CD14-positive monocyte (primary cell): ENCODE results near the gene SLC37A3. TPM values are rescaled to one million over a fixed set of nuclear protein-coding genes. Genes with fewer than 3 reads are reported as not detected.

Source experiments
- DNase-seq, 3 donors: peaks; one replicate each; pipeline ENCODE4 v3.0.0-alpha.2; 2011 to 2022
- H2AFZ ChIP-seq: 2 replicates; pipeline ENCODE4 v1.6.0; 2012; ENCODE audit warnings: mild to moderate bottlenecking, low read depth, low read length, inconsistent platforms; ENCODE audit not compliant: insufficient read depth, poor library complexity, severe bottlenecking
- H3K27ac ChIP-seq, 2 donors: 1 replicate in 1 of 2; 2 replicates in 1 of 2; pipeline ENCODE4 v1.5.1; 2012 to 2013; ENCODE audit warnings: low read length in 2 of 2, control low read depth in 1 of 2, inconsistent platforms in 1 of 2, low read depth in 1 of 2, mild to moderate bottlenecking in 1 of 2
- H3K27me3 ChIP-seq, 2 donors: one replicate each; pipeline versions ENCODE4 v1.6.0 to v1.6.1; 2011 to 2013; ENCODE audit warnings: low read length in 2 of 2; ENCODE audit not compliant: control insufficient read depth in 2 of 2, insufficient read depth in 2 of 2
- H3K36me3 ChIP-seq, 2 donors: replicated peaks in 1 of 2; 1 replicate in 1 of 2; 2 replicates in 1 of 2; pipeline versions ENCODE4 v1.5.1 to v1.6.1; 2012 to 2013; ENCODE audit warnings: low read length in 2 of 2, control low read depth in 1 of 2, inconsistent platforms in 1 of 2, mild to moderate bottlenecking in 1 of 2; ENCODE audit not compliant: insufficient read depth in 2 of 2, control insufficient read depth in 1 of 2
- H3K4me1 ChIP-seq, 2 donors: 1 replicate in 1 of 2; 2 replicates in 1 of 2; pipeline versions ENCODE4 v1.5.1 to v1.6.1; 2012 to 2013; ENCODE audit warnings: low read length in 2 of 2, control low read depth in 1 of 2, inconsistent platforms in 1 of 2, mild to moderate bottlenecking in 1 of 2, moderate library complexity in 1 of 2; ENCODE audit not compliant: insufficient read depth in 2 of 2, control insufficient read depth in 1 of 2
- H3K4me2 ChIP-seq: replicated peaks from 2 replicates; pipeline ENCODE3; 2012; ENCODE audit warnings: low read length, moderate library complexity, mild to moderate bottlenecking; ENCODE audit not compliant: poor library complexity, severe bottlenecking; ENCODE audit errors: extremely low read depth
- H3K4me3 ChIP-seq, 3 experiments: fragments of 200-600 bp in 1 of 3; sonication (generic) in 1 of 3; replicated peaks in 1 of 3; 1 replicate in 2 of 3; 2 replicates in 1 of 3; pipeline ENCODE4 v1.5.1; 2011 to 2013; ENCODE audit warnings: low read length in 3 of 3, mild to moderate bottlenecking in 3 of 3, control low read depth in 2 of 3, low read depth in 2 of 3, inconsistent platforms in 1 of 3, moderate library complexity in 1 of 3
- H3K79me2 ChIP-seq: 2 replicates; pipeline ENCODE4 v1.6.0; 2012; ENCODE audit warnings: mild to moderate bottlenecking, control low read depth, inconsistent platforms, low read length, moderate library complexity; ENCODE audit not compliant: insufficient read depth
- H3K9ac ChIP-seq: 2 replicates; pipeline ENCODE4 v1.6.0; 2017; ENCODE audit warnings: low read length, mild to moderate bottlenecking; ENCODE audit not compliant: insufficient read depth, poor library complexity, severe bottlenecking
- H3K9me3 ChIP-seq, 2 donors: replicated peaks in 1 of 2; 1 replicate in 1 of 2; 2 replicates in 1 of 2; pipeline versions ENCODE4 v1.5.1 to v1.6.1; 2012 to 2013; ENCODE audit warnings: low read length in 2 of 2, control low read depth in 1 of 2; ENCODE audit not compliant: control insufficient read depth in 1 of 2, insufficient read depth in 1 of 2
- H4K20me1 ChIP-seq: 2 replicates; pipeline ENCODE4 v1.6.0; 2012; ENCODE audit warnings: mild to moderate bottlenecking, low read length, control low read depth, moderate library complexity; ENCODE audit not compliant: insufficient read depth
- H3K27ac Mint-ChIP-seq, 7 donors: one replicate each; pipeline ENCODE4 v1.8.0; 2020; ENCODE audit warnings: mild to moderate bottlenecking in 7 of 7, mixed read lengths in 7 of 7, moderate library complexity in 6 of 7, inconsistent platforms in 2 of 7
- H3K27me3 Mint-ChIP-seq, 3 donors: one replicate each; pipeline ENCODE4 v1.8.0; 2021 to 2022; ENCODE audit warnings: low read depth in 3 of 3, mild to moderate bottlenecking in 3 of 3, mixed read lengths in 3 of 3, moderate library complexity in 3 of 3, inconsistent platforms in 1 of 3
- H3K36me3 Mint-ChIP-seq, 2 donors: one replicate each; pipeline ENCODE4 v1.8.0; 2020; ENCODE audit warnings: mixed read lengths in 2 of 2, inconsistent platforms in 1 of 2, mild to moderate bottlenecking in 1 of 2
- H3K4me1 Mint-ChIP-seq: one replicate; pipeline ENCODE4 v1.8.0; 2020; ENCODE audit warnings: mild to moderate bottlenecking, mixed read lengths
- H3K4me3 Mint-ChIP-seq, 2 donors: one replicate each; pipeline ENCODE4 v1.8.0; 2020; ENCODE audit warnings: mild to moderate bottlenecking in 2 of 2, mixed read lengths in 2 of 2, moderate library complexity in 1 of 2
- H3K9me3 Mint-ChIP-seq, 7 donors: one replicate each; pipeline ENCODE4 v1.8.0; 2020 to 2022; ENCODE audit warnings: mixed read lengths in 7 of 7, mild to moderate bottlenecking in 6 of 7, moderate library complexity in 6 of 7, inconsistent platforms in 2 of 7
- WGBS: methylation state at CpG from one replicate; pipeline ENCODE4 v1.1.5; 2013; ENCODE audit warnings: missing lambda C conversion rate; ENCODE audit not compliant: insufficient coverage; 5-methylcytosine and 5-hydroxymethylcytosine counted together
- intact Hi-C, 2 donors: fragments of 100-400 bp; cut with micrococcal nuclease; formaldehyde crosslinking; loops; one replicate each; pipeline versions ENCODE4 v1.15.0 to v1.15.1; 2023
- polyA plus RNA-seq, 3 donors: library from polyadenylated mRNA; depleted of rRNA in 1 of 3; unstranded in 2 of 3; stranded (reverse) in 1 of 3; fragments of 300-500 nt in 2 of 3; fragments of >200 nt in 1 of 3; fragmentation: Illumina TruSeq in 2 of 3; gene quantifications; 1 replicate in 2 of 3; 2 replicates in 1 of 3; pipeline ENCODE4 v1.2.3, GENCODE V29; 2012 to 2021
- TF ChIP-seq, protein P1 (sequence below): fragments of 200-600 bp; IDR thresholded peaks from one replicate; pipeline ENCODE4 v1.8.0; 2022; ENCODE audit warnings: antibody characterized with exemption, mild to moderate bottlenecking

The SLC37A3 gene
- polyA plus RNA-seq, 3 donors: 3.1 to 26.1 (median 5.2) TPM

DNA sequence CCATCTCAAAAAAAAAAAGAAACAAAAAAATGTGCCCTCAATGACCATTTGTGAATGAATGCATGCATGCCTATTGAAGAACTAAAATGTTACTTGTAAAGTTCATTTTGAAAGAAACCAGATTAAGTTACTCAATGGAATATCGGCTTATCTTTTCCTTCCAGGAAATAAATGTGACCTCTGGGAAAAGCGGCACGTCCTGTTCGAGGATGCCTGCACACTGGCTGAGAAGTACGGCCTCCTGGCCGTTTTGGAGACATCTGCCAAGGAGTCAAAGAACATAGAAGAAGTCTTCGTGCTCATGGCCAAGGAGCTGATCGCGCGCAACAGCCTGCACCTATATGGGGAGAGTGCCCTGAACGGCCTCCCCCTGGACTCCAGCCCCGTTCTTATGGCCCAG is 27.4 kb upstream of the SLC37A3 start:
- H3K4me3 Mint-ChIP-seq: no peak overlapping the region

DNA sequence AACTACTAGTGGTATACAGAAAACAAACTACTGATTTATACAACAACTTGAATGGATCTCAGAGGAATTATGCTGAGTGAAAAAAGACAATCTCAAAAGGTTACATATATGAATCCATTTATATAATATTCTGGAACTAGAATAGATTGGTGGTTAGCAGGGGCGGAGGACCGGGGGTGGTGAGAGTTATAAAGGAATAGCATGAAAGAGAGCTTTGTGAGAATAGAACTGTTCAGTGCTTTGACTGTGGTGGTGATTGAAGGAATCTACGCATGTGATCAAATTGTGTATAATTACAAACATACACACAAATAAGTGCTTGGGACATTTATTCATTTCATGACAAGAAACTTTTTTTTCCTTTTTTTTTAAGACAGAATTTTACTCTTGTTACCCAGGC is 25.2 kb upstream of the SLC37A3 start:
- Histone ChIP-seq H3K9me3 (no peaks in the 10 kb centered on the region), H3K9ac (no peak overlapping the region), H3K4me1 (no peaks in the 10 kb centered on the region), H3K36me3 (no peaks in the 10 kb centered on the region), H3K4me3 (no peak overlapping the region), H4K20me1 (no peaks in the 10 kb centered on the region), H3K4me2 (no peak overlapping the region), H3K27ac (no peak overlapping the region), H3K27me3 (no peaks in the 10 kb centered on the region), H3K79me2 (no peaks in the 10 kb centered on the region), H2AFZ (no peak overlapping the region)
- Mint-ChIP-seq H3K4me3 (no peak overlapping the region), H3K27ac (no peak overlapping the region), H3K36me3 (no peaks in the 10 kb centered on the region), H3K4me1 (peaks cover 1% of the 10 kb centered on the region), H3K9me3 (no peaks in the 10 kb centered on the region), H3K27me3 (peaks cover 4 to 14% (median 13%) of the 10 kb centered on the region in 3 donors)
- DNase-seq: no peak
- no CpG with 5 or more reads among the region's 3 CpGs for WGBS
- intact Hi-C loops: no loop called here
- TF ChIP-seq, protein P1, sequence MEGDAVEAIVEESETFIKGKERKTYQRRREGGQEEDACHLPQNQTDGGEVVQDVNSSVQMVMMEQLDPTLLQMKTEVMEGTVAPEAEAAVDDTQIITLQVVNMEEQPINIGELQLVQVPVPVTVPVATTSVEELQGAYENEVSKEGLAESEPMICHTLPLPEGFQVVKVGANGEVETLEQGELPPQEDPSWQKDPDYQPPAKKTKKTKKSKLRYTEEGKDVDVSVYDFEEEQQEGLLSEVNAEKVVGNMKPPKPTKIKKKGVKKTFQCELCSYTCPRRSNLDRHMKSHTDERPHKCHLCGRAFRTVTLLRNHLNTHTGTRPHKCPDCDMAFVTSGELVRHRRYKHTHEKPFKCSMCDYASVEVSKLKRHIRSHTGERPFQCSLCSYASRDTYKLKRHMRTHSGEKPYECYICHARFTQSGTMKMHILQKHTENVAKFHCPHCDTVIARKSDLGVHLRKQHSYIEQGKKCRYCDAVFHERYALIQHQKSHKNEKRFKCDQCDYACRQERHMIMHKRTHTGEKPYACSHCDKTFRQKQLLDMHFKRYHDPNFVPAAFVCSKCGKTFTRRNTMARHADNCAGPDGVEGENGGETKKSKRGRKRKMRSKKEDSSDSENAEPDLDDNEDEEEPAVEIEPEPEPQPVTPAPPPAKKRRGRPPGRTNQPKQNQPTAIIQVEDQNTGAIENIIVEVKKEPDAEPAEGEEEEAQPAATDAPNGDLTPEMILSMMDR: no peak

More for the DNA sequence above, 27.4 kb upstream of the SLC37A3 start:
- H3K27ac ChIP-seq: no peak overlapping the region
- H3K27me3 ChIP-seq: no peaks in the 10 kb centered on the region
- no peak overlapping the region for H3K4me2 ChIP-seq
- H3K36me3 Mint-ChIP-seq: no peaks in the 10 kb centered on the region
- peaks cover 2% of the 10 kb centered on the region for H3K4me1 Mint-ChIP-seq
- H3K79me2 ChIP-seq: no peaks in the 10 kb centered on the region
- no peaks in the 10 kb centered on the region for H3K36me3 ChIP-seq
- H3K27me3 Mint-ChIP-seq: peaks cover 9 to 11% (median 11%) of the 10 kb centered on the region in 3 donors
- H4K20me1 ChIP-seq: no peaks in the 10 kb centered on the region
- TF ChIP-seq, protein P1: no peak
- no peak overlapping the region for H3K4me3 ChIP-seq
- intact Hi-C loops: no loop called here
- no peaks in the 10 kb centered on the region for H3K4me1 ChIP-seq
- H3K9ac ChIP-seq: no peak overlapping the region
- H3K9me3 Mint-ChIP-seq: peaks cover 0 to 3% (median 0%) of the 10 kb centered on the region in 7 donors
- no peak overlapping the region for H3K27ac Mint-ChIP-seq
- H2AFZ ChIP-seq: no peak overlapping the region
- over 99% methylated on average over 12 of the region's 12 CpGs for WGBS
- no peak for DNase-seq
- H3K9me3 ChIP-seq: no peaks in the 10 kb centered on the region
